HFFc6 (cell line): ENCODE data around the gene HOMER3. TPM values are rescaled to one million over a fixed set of nuclear protein-coding genes. Genes with fewer than 3 reads are reported as not detected.
A peak's percentile ranks its signal among the peaks of the same experiment; 100 is the strongest.

Experiments
- DNase-seq: peaks from one replicate; pipeline ENCODE4 v3.0.0-alpha.2; 2018
- H3K27ac Mint-ChIP-seq: 2 replicates; pipeline ENCODE4 v1.8.0; 2020; ENCODE audit warnings: mild to moderate bottlenecking, mixed read lengths
- H3K27me3 Mint-ChIP-seq: 2 replicates; pipeline ENCODE4 v1.8.0; 2021; ENCODE audit warnings: mild to moderate bottlenecking, moderate library complexity, mixed read lengths; ENCODE audit not compliant: insufficient read depth
- H3K36me3 Mint-ChIP-seq: 2 replicates; pipeline ENCODE4 v1.8.0; 2021; ENCODE audit warnings: low read depth, mixed read lengths
- H3K4me1 Mint-ChIP-seq: 2 replicates; pipeline ENCODE4 v1.8.0; 2020; ENCODE audit warnings: low read depth, mixed read lengths
- H3K4me3 Mint-ChIP-seq: 2 replicates; pipeline ENCODE4 v1.8.0; 2020; ENCODE audit warnings: mild to moderate bottlenecking, moderate library complexity, mixed read lengths
- H3K9me3 Mint-ChIP-seq: 2 replicates; pipeline ENCODE4 v1.8.0; 2020; ENCODE audit warnings: mild to moderate bottlenecking, mixed read lengths
- total RNA-seq, 6 experiments: library from RNA; stranded (reverse); fragmentation: NEBNext Ultra II Directional; extraction: Animal tissue kit (Norgen Biotek cat#: 25700); gene quantifications; 2 replicates in 1 of 6; 3 replicates in 5 of 6; pipeline ENCODE4 v1.2.3, GENCODE V29; 2021
- TF ChIP-seq, protein P1 (sequence below): fragments of 200-600 bp; sonication (generic); IDR thresholded peaks from 2 replicates; pipeline ENCODE4 v1.5.0; 2021; ENCODE audit warnings: antibody characterized with exemption, mild to moderate bottlenecking

The HOMER3 gene
- total RNA-seq, 6 experiments from 2014 or later, result 68.1 to 89.1 (median 77.9) TPM

DNA sequence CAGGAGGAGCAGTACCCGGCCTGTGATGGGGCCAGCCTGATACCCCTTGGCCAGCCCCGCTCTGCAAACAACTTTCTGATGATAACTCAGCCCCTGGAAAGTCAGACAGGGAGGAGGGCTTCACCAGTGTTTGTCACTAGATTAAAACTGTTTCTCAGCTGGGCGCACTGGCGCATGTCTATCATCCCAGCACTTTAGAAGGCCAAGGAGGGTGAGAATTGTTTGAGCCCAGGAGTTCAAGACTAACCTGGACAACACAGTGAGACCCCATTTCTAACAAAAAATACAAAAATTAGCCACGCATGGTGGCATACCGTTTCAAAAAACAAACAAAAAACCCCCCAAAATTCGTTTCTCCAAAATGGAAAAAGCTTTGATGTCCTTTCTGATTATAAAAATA, 39.5 kb downstream of the HOMER3 start:
- Mint-ChIP-seq H3K36me3 (no peaks in the 10 kb centered on the region; the same call in 1 of the 2 replicates), H3K27ac (no peak overlapping the region), H3K27me3 (peaks cover 10% of the 10 kb centered on the region), H3K4me1 (no peaks in the 10 kb centered on the region), H3K9me3 (no peaks in the 10 kb centered on the region), H3K4me3 (no peak overlapping the region)
- DNase-seq, result no peak
- TF ChIP-seq, protein P1, sequence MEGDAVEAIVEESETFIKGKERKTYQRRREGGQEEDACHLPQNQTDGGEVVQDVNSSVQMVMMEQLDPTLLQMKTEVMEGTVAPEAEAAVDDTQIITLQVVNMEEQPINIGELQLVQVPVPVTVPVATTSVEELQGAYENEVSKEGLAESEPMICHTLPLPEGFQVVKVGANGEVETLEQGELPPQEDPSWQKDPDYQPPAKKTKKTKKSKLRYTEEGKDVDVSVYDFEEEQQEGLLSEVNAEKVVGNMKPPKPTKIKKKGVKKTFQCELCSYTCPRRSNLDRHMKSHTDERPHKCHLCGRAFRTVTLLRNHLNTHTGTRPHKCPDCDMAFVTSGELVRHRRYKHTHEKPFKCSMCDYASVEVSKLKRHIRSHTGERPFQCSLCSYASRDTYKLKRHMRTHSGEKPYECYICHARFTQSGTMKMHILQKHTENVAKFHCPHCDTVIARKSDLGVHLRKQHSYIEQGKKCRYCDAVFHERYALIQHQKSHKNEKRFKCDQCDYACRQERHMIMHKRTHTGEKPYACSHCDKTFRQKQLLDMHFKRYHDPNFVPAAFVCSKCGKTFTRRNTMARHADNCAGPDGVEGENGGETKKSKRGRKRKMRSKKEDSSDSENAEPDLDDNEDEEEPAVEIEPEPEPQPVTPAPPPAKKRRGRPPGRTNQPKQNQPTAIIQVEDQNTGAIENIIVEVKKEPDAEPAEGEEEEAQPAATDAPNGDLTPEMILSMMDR, result no peak

DNA sequence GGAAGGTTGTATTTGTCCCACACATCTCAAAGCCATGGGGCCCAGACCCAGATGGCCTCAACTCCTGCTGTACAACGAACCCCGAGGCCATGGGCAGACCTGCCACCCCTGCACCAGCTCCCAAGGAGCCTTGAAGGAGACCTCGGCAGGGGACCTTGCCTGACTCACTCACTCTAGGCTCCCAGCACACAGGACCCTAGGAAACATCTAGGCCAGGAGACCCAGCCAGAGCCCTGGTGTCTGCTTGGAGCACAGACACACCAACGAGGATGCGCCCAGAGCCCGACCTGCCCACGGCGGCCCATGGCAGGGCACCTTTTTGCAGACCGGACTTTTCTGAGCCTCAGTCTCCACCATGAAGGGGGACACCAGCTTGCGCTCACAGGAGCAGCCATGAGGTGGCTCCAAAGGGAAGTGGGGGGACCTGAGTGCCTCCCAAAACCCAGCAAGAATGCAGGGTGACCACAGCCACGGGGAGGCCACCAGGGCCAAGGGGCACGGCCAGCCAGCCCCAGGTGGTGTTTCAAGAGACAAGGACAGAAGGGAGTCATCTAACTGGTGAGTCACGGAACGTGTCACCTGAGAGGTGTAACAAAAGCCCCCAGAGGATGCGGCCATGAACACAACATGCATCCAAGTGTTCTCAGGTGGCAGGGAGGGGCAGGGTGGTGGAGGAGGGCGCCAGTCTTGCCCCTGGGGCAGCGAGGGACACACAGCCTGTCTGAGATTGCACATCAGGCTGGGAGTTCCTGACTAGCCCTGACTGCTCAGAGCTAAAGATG, 40.1 kb downstream of the HOMER3 start:
- Mint-ChIP-seq H3K27ac (no peak overlapping the region), H3K4me3 (no peak overlapping the region), H3K4me1 (no peaks in the 10 kb centered on the region), H3K9me3 (no peaks in the 10 kb centered on the region), H3K36me3 (no peaks in the 10 kb centered on the region; the same call in 1 of the 2 replicates), H3K27me3 (peaks cover 11% of the 10 kb centered on the region)
- TF ChIP-seq, protein P1, result no peak
- no peak for DNase-seq

DNA sequence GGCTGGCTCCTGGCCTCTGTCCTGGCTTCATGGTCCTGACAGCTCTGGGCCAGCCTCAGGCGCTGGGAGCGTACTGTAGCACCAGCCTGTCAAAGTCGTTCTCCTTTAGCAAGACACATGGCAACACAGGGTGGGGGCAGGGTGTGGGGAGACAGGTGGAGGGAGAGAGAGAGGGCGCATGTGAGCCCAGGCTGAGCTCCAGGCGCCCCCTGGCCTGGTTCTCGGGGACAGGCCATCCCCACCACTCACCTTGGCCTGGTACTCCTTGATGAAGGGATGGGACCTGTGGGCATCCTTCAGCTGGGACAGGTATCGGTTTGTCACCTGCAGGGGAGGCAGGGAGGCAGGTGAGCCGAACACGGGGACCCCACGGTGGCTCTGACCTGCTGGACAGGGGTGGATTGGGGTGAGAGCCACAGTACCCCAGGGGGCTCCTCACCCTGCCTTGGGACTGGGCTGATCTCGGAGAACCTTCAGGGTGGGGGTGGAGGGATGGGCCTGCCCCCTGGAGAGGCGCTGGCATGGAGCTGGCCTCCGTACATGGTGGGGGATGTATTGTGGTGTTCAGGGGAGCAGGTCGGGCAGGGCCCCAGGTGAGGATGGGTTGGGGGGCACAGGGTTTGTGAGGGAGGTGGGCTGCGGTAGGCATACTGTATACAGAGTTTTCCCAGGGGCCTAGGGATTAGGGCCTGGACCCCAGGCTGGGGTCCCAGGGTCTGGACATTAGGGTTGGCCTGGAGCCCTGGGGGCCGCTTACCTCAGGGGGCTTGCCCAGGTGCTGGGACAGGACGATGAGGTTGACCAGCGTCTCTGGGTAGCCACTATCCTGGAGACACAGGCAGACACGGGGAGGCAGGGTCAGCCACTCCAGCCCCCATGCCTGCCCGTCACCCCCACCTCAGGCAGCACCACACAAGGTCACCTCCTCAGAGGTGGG, 41.1 kb downstream of the HOMER3 start:
- peaks cover 11% of the 10 kb centered on the region for H3K27me3 Mint-ChIP-seq
- no peak overlapping the region for H3K4me3 Mint-ChIP-seq
- H3K36me3 Mint-ChIP-seq, result no peaks in the 10 kb centered on the region; the same call in 1 of the 2 replicates
- H3K9me3 Mint-ChIP-seq, result no peaks in the 10 kb centered on the region
- no peak overlapping the region for H3K27ac Mint-ChIP-seq
- TF ChIP-seq, protein P1, result no peak
- DNase-seq, result no peak
- H3K4me1 Mint-ChIP-seq, result no peaks in the 10 kb centered on the region

DNA sequence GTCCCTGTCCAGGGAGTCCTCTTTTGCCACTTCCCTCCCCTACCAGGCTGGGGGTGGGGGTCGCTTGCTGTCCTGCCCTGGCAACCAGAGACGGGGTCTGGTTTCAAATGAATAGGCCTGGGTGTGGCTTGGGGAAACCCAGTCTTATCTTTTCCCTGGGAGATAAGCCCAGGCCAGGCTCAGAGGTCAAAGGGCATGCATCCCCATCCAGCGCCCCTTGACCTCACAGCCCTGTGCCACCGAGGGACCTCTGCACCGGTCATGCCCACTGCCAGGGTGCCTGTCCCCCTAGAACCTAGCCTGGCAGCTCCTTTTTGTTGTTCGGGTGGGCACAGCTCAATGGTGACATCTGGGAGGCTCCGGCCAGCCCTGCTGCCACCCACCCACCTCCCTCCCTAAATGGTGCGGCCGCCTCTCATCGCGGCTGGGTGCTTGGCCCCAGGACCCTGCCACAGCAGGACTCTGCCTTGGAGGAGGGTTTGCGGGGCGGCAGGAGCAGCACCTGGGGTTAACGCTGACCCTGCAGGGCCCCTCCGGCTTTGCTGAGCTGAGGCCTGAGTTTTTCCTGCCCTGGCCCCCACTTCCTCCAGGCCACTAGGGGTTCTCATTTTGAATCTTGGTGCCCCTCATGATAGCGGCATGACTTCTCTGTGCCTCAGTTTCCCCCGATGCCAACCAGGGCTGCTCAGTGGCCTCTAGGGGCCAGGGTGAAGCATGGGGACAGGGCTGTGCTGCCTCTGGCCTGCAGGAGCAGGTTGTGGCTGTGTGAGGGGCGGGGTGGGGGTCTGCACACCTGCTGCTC, 42.2 kb downstream of the HOMER3 start:
- Mint-ChIP-seq H3K4me3 (no peak overlapping the region), H3K27me3 (peaks cover 11% of the 10 kb centered on the region), H3K27ac (no peak overlapping the region), H3K9me3 (no peaks in the 10 kb centered on the region), H3K36me3 (no peaks in the 10 kb centered on the region; the same call in 1 of the 2 replicates), H3K4me1 (no peaks in the 10 kb centered on the region)
- DNase-seq, result no peak
- TF ChIP-seq, protein P1, result 0 out of 2 replicates have a peak, but pooled peaks have one; percentile 7

DNA sequence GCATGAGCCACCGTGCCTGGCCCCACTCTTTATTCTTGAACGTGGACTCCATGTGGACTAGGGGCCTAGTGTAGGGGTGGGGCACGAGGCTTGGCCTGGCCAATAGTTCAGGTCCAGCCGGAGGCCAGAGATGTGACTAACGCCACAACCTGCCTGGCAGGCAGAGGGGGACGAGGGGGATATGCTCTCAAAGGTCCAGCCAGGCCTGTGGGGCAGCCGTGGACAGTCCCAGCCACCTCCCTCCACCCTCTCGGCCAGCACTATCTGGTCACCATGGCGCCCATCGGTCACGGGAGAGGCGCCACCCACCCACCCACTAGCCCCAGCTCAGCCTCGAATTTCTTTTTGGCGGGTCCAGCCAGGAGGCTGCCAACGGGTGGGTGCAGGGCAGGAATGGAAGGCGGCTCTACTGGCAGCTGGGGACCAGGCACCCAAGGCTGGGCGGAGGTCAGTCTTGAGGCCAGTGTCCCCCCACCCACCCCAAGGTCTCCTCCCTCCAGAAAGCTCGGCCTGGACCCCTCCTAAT, 42.9 kb downstream of the HOMER3 start:
- no peak for DNase-seq
- Mint-ChIP-seq H3K36me3 (no peaks in the 10 kb centered on the region; the same call in 1 of the 2 replicates), H3K9me3 (no peaks in the 10 kb centered on the region)

More for the DNA sequence above, 42.9 kb downstream of the HOMER3 start:
- no peak overlapping the region for H3K27ac Mint-ChIP-seq
- H3K27me3 Mint-ChIP-seq, result peaks cover 11% of the 10 kb centered on the region
- H3K4me1 Mint-ChIP-seq, result no peaks in the 10 kb centered on the region
- H3K4me3 Mint-ChIP-seq, result no peak overlapping the region
- TF ChIP-seq, protein P1, result no peak
